ENCODE data around the gene RNF125.

RNF125 gene

DNA sequence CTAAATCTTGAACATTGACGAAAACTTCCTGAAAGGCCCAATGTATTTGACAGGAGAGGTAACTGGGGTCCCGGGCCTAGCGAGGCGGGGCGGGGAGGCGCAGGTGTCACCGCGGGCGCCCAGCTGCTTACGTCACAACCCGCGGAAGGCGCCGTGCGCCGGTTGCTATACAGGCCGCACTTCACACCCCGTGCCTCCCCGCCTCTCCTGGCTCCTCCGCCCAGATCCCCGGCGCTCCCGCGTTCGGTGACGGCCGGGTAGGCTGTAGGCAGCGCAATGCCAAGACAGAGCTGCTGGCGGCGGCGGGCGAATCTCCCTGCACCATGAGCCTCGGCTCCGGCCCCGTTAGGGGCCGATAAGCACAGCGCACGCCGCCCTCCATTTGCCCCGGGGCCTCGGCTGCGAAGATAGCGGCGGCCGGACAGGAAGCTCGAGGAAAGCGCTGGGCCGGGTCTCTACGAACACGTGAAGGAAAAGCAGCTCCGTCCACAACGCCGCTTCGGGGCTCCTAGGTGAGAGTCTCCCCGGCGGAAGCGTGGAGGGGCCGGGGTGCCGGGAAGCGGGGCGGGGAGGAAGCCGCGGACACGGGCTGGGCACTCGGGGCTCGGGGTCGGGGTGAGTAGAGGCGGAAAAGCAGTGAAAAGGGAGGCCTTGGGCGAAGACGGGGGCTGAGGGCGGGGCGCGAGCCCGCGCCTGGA, 73.2 kb downstream of the RNF125 start, which contains the start of gene RNF138:
Gene RNF138, plus strand, starts transcription at position 151 of the 698 bp plus-strand sequence. CDS start 903 bp downstream, outside the sequence.
- DNase-seq: peak; percentile 78

DNA sequence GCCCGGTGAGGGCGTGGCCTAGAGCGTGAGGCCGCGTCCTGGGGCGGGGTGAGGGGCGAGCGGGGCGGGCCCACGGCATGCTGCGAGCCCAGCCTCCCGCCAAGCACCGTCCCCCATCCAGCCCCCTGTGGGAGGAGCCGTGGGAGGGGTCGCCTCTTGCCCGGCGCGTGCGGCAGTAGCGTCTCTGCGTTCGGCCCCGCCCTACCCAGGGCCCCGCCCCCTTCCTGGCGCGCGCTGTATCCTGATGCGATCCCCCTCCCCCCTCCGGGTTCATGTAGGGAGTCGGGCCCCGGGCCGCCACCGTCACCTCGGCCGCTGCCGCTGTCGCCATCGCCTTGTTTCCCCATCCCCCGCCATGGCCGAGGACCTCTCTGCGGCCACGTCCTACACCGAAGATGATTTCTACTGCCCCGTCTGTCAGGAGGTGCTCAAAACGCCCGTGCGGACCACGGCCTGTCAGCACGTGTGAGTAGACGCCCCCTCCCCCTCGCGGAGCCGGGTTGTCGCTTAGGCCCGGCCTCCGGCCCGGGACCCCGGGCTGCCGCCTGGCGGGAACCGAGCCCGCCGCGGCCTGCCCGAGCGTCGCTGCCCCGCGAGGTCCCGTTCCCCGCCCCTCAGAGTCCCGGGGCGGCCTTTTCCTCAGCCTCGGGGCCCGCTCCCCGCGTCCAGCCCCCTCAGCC, 73.9 kb downstream of the RNF125 start:
- DNase-seq: peak; percentile 99

DNA sequence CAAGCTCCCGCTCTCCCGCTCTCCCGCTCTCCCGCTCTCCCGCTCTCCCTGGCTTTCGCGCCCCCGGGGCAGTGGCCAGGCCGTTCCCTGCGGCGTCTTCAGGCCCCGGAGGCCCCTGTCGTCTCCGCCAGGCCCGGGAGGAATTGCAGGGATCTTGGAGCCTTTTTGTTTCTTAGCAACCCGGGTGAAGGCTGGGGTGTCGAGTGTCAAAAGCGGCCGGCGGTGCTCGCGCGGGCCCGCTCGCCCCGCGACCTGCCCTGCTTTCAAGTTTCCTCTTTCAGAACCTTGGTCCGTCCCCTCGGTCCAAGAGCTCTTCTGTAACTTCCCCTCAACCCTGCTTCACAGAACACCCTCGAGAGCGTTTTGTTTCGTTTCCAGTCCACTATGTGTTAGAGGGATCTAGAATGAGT, 74.5 kb downstream of the RNF125 start:
- peak; percentile 24 for DNase-seq

DNA sequence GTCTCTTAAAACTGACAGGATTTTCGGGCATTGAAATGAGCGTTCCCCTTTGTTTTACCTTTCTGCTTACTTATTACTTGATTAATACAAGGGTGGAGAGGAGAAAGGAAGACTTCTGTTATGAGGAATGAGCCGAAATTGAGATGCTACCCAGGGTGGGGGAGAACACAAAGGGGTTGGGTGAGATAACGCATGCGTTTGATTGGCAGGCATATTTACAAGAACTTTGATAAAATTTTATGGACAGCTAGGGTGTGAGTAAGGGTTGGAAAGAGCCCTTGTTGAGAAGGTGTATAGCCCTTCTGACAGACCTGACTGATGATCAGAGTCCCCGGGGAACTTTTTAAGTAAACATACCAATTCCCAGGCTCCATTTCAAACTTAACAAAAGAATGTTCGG, 74.9 kb downstream of the RNF125 start:
- DNase-seq: no peak

DNA sequence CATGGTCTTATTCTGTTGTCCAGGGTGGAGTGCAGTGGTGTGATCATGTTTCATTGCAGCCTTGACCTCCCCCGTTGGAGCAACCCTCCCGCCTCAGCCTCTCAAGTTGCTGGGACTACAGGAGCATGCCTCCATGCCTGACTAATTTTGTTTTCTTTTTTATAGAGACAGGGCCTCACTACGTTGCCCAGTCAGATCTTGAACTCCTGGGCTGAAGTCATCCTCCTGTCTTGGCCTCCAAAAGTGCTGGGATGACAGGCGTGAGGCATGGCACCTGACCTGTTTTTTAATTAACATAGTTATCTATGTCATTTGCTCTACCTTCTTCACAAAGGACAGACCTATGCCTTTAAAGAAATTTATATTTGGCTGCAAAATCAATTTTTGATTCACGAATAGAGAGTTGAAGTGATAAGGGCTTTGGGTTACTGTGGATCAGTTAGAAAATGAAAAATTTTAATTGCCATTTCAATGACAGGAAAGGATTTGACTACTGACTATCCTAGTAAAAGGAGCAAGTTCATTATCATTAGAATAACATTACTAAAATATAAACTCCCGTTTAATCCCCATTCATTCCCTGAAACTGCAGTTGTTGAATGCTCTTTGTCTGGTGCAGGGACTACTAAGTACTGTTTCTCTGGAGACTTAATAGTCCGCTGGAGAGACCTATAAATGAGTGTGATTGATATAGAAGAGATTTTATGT, 76.7 kb downstream of the RNF125 start:
- DNase-seq: no peak

DNA sequence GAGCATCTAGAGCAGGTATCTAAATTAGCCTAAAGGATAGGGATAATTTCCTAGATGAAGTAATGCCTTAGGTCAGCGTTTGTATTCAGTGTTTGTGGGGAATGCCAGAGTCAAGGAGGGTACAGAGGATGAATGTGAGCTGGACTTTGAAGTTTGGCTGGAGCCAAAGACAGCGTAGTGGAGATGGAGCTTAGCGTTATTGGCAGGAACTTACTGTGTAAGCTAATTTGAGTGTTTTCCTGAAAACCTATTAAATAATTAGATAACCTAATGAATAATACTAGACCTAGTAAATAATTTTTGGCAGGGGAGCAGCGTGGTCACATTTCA, 77.2 kb downstream of the RNF125 start:
- no peak for DNase-seq

DNA sequence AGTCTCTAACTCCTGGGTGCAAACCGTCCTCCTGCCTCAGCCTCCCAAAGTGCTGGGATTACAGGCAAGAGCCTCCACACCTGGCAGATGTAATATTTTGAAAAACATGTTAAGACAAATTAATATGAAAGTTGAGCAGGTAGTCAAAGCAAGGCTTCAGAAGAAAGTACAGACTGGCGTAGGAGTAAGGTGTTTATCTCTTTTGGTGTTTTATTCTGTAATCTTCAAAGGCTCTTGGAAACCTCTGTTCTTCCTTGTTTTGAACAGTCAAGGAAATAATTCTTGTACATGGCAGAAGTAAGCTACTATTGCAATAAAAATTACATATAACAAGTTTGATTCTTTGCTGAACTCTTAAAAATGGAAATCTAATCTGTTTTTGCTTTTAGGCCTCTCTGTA, 78.3 kb downstream of the RNF125 start:
- no peak for DNase-seq

DNA sequence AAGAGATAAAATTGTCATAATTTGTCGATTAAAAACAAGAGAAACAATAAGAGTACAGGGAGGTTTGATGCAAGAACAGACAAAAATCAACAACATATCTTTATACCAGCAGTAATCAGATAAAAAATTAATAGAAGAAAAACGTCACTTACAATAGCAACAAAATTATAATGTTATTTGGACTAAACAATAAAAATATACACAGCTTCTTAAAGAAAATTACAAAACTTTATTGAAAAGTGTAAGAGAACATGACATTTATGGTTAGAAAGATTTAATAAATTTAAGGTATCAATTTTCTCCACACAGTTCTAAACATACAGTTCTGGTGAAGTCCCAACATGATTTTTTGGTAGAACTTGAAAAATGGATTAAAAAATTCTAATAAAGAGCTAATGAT, 85.9 kb downstream of the RNF125 start:
- no peak for DNase-seq

DNA sequence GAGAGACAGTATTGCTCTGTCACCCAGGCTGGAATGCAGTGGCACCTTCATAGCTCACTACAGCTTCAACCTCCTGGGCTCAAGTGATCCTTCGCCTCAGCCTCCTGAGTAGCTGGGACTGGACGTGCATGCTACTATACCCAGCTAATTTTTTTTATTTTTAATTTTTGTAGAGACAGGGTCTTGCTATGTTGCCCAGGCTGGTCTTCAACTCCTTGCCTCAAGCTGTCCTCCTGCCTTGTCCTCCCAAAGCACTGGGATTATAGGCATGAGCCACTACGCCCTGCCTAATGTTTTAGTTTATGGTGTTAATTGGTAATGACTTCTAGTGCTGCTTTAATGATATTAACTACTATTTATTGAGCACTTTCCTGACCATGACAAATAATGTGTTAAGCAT, 91.4 kb downstream of the RNF125 start:
- DNase-seq: no peak

DNA sequence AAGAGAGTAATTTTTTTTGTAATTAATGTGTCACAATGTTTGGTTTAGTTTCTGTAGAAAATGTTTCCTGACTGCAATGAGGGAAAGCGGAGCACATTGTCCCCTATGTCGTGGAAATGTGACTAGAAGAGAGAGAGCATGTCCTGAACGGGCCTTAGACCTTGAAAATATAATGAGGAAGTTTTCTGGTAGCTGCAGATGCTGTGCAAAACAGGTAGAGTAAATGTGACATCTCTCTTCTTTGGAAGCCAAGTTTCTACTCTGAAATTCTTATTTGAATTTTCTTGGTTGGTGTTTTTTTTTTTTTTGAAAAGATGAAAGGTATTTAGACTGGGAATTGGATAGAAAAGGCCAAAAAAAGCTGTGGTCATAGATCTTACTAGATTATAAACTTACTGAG, 93.1 kb downstream of the RNF125 start:
- no peak for DNase-seq

DNA sequence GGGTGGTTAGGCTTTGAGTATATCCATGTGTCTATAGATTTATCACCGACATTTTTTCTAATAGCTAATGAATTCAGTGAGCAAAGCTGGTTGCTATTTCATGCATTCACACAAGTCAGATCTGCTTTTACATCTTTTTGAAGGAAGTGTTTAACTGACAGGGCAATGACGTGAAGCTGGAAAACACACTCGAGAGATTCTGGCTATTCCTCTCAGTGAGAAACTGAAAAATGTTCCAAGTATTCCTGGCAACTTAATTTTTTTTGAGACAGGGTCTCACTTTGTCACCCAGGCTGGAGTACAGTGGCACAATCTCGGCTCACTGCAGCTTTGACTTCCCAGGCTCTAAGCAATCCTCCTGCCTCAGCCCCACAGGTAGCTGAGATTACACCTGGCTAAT, 94.2 kb downstream of the RNF125 start:
- no peak for DNase-seq

DNA sequence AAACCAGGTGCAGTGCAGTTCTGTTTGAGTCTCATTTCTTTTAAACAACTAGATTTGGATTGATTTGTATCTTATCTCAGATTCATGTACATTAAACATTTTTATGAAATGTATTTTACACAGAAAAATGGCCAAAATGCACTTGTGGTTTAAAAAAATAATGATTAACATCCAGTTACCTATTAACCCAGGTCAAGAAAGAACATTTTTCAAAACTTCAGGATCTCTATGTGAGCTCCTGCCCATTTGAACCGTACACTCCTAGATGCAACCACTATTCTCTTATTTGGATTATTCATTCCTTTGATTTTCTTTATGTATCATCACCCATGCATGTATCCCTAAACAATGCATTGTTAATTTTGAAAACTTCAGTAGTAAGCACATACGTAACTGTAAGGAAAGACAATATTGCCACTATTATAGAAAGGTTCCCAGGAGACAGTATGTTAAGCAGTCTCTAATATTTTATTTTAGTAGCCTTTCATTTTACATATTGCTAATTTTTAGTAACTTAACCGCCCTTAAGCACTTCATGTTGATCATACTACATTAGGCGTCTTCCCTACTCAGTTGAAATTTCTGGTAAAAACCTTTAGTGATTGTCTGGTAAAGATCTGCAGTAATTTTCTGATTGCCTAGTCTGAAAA, 95.8 kb downstream of the RNF125 start:
- DNase-seq: no peak

DNA sequence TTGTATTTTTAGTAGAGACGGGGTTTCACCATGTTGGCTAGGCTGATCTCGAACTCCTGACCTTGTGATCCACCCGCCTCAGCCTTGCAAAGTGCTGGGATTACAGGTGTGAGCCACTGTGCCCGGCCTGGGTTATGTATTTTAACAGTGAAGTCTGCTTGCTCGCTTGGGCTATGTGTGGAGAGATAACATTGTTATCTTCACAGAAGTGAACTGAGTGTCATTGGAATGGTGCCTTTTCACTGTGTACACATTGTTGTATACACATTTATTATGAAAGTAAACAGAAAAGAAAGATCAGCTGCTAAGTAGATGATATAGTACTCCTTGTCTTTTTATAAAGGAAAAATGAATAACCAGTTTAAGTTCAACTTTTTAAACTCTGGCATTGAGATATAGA, 103.4 kb downstream of the RNF125 start:
- no peak for DNase-seq
